IPS-11a (cell line): ENCODE measurements around the gene STT3A.

ENCODE experiments used
- H3K4me3 ChIP-seq: one replicate; pipeline ENCODE4 v1.5.1; 2013; ENCODE audit warnings: low read depth, low read length, control low read depth

Gene STT3A

GRCh38 chr11:125587480-125587879 is 5.2 kb upstream of the STT3A start:
- H3K4me3 ChIP-seq: no peak overlapping the region

- no peak overlapping the region for H3K4me3 ChIP-seq
Measured at GRCh38 chr11:125588505-125588904, 4.1 kb upstream of the STT3A start.

GRCh38 chr11:125591649-125592304 is 875 bp upstream of the STT3A start:
- H3K4me3 ChIP-seq: peak overlapping the region; percentile 96

- H3K4me3 ChIP-seq: peak overlapping the region; percentile 96
Measured at GRCh38 chr11:125593114-125593820, 615 bp downstream of the STT3A start.

GRCh38 chr11:125594958-125595357 is 2.3 kb downstream of the STT3A start:
- H3K4me3 ChIP-seq: no peak overlapping the region

GRCh38 chr11:125600663-125601062 is 8.0 kb downstream of the STT3A start:
- H3K4me3 ChIP-seq: no peak overlapping the region

- no peak overlapping the region for H3K4me3 ChIP-seq
Measured at GRCh38 chr11:125603207-125603606, 10.6 kb downstream of the STT3A start.

GRCh38 chr11:125605417-125605816 is 12.8 kb downstream of the STT3A start:
- no peak overlapping the region for H3K4me3 ChIP-seq

GRCh38 chr11:125609545-125609944 is 16.9 kb downstream of the STT3A start:
- no peak overlapping the region for H3K4me3 ChIP-seq

GRCh38 chr11:125618383-125618782 is 25.7 kb downstream of the STT3A start:
- no peak overlapping the region for H3K4me3 ChIP-seq

- no peak overlapping the region for H3K4me3 ChIP-seq
Measured at GRCh38 chr11:125621995-125622394, 29.3 kb downstream of the STT3A start.

GRCh38 chr11:125623064-125623463 is 30.4 kb downstream of the STT3A start:
- H3K4me3 ChIP-seq: no peak overlapping the region

GRCh38 chr11:125624756-125625213 is 32.1 kb downstream of the STT3A start, which contains the start of gene CHEK1:
CHEK1 (plus strand) TSS chr11:125625163; CDS start chr11:125626769, 1,606 bp downstream.
- peak within 1 kb of the TSS; percentile 90 for H3K4me3 ChIP-seq

GRCh38 chr11:125625225-125625629 is 32.6 kb downstream of the STT3A start:
- peak overlapping the region; percentile 90 for H3K4me3 ChIP-seq

GRCh38 chr11:125625630-125626287 is 33.1 kb downstream of the STT3A start:
- H3K4me3 ChIP-seq: peak overlapping the region; percentile 90

- peak overlapping the region; percentile 90 for H3K4me3 ChIP-seq
Measured at GRCh38 chr11:125626288-125626950, 33.8 kb downstream of the STT3A start.

- peak overlapping the region; percentile 90 for H3K4me3 ChIP-seq
Measured at GRCh38 chr11:125627236-125627910, 34.7 kb downstream of the STT3A start.

- no peak overlapping the region for H3K4me3 ChIP-seq
Measured at GRCh38 chr11:125637840-125638239, 45.2 kb downstream of the STT3A start.

GRCh38 chr11:125638315-125638714 is 45.7 kb downstream of the STT3A start:
- H3K4me3 ChIP-seq: no peak overlapping the region

GRCh38 chr11:125645871-125646270 is 53.2 kb downstream of the STT3A start:
- no peak overlapping the region for H3K4me3 ChIP-seq
